HL-60 (cell line): ENCODE measurements around the gene PARD6G.

Experiments
- DNase-seq, 2 experiments: peaks; one replicate each; pipeline ENCODE4 v3.0.0-alpha.2; 2010 to 2020; ENCODE audit warnings: low read depth in 1 of 2, low spot score in 1 of 2
- H3K27ac ChIP-seq: fragments of 250-450 bp; sonication (Bioruptor Pico); replicated peaks from 2 replicates; pipeline ENCODE4 v1.5.1; 2020; ENCODE audit warnings: mild to moderate bottlenecking, moderate library complexity
- H3K27me3 ChIP-seq: fragments of 250-450 bp; sonication (Bioruptor Pico); 2 replicates; pipeline ENCODE4 v1.5.1; 2021; ENCODE audit warnings: mild to moderate bottlenecking, moderate library complexity; ENCODE audit not compliant: insufficient read depth, poor library complexity, severe bottlenecking
- H3K4me3 ChIP-seq: replicated peaks from 2 replicates; pipeline ENCODE4 v1.5.1; 2011; ENCODE audit warnings: mild to moderate bottlenecking, control low read depth, low read length; ENCODE audit not compliant: insufficient read depth
- CTCF ChIP-seq: IDR thresholded peaks from one replicate; pipeline ENCODE4 v1.5.1; 2011; ENCODE audit warnings: low read length, control low read depth, inconsistent platforms; ENCODE audit not compliant: insufficient read depth
- GABPA ChIP-seq: IDR thresholded peaks from 2 replicates; pipeline ENCODE4 v1.6.1; 2012; ENCODE audit warnings: low read depth
- POLR2AphosphoS5 ChIP-seq: IDR thresholded peaks from 2 replicates; pipeline ENCODE4 v1.6.1; 2012; ENCODE audit warnings: low read depth
- REST ChIP-seq: IDR thresholded peaks from 2 replicates; pipeline ENCODE4 v1.6.1; 2012; ENCODE audit warnings: low read depth; ENCODE audit not compliant: insufficient replicate concordance
- SPI1 ChIP-seq: IDR thresholded peaks from 2 replicates; pipeline ENCODE4 v1.6.1; 2012; ENCODE audit warnings: low read depth, mild to moderate bottlenecking, borderline replicate concordance

The PARD6G gene

GRCh38 chr18:80175451-80176204 is 71.7 kb downstream of the PARD6G start:
- TF ChIP-seq REST (no peak), CTCF (no peak), SPI1 (no peak), GABPA (no peak), POLR2AphosphoS5 (no peak)
- Histone ChIP-seq H3K4me3 (no peak overlapping the region), H3K27ac (no peak overlapping the region), H3K27me3 (peaks cover 3% of the 10 kb centered on the region)
- no peak for DNase-seq

- H3K27me3 ChIP-seq, result peaks cover 3% of the 10 kb centered on the region
- no peak for DNase-seq
- no peak overlapping the region for H3K27ac ChIP-seq
- TF ChIP-seq POLR2AphosphoS5 (no peak), GABPA (no peak), CTCF (no peak), REST (no peak), SPI1 (no peak)
- H3K4me3 ChIP-seq, result no peak overlapping the region
These were observed 74.3 kb downstream of the PARD6G start for GRCh38 chr18:80173060-80173459.

GRCh38 chr18:80172056-80172455 is 75.3 kb downstream of the PARD6G start:
- Histone ChIP-seq H3K27me3 (peaks cover 3% of the 10 kb centered on the region), H3K27ac (no peak overlapping the region), H3K4me3 (no peak overlapping the region)
- TF ChIP-seq POLR2AphosphoS5 (no peak), REST (no peak), GABPA (no peak), SPI1 (no peak), CTCF (no peak)
- no peak for DNase-seq
